ENCODE results near the gene KLKB1.

Gene KLKB1

GRCh38 chr4:186307916-186308315 is 80.6 kb downstream of the KLKB1 start:
- no peak for DNase-seq (ENCODE audit: low read depth in 2 of 2)

All from stimulated activated CD4-positive, alpha-beta T cell treated with anti-CD3 and anti-CD28 coated beads, Interleukin-1b, Interleukin-23, amount 100 ng/mL, for 4 hours (primary cell).